Stimulated activated CD8-positive, alpha-beta memory T cell treated with anti-CD3 and anti-CD28 coated beads, Interleukin-7, amount 100 ng/mL, for 24 hours (primary cell): ENCODE results near the gene JUNB.

Source experiments
- DNase-seq: peaks from one replicate; pipeline ENCODE4 v3.0.0-alpha.2; 2020; ENCODE audit warnings: low read depth

The JUNB gene

DNA sequence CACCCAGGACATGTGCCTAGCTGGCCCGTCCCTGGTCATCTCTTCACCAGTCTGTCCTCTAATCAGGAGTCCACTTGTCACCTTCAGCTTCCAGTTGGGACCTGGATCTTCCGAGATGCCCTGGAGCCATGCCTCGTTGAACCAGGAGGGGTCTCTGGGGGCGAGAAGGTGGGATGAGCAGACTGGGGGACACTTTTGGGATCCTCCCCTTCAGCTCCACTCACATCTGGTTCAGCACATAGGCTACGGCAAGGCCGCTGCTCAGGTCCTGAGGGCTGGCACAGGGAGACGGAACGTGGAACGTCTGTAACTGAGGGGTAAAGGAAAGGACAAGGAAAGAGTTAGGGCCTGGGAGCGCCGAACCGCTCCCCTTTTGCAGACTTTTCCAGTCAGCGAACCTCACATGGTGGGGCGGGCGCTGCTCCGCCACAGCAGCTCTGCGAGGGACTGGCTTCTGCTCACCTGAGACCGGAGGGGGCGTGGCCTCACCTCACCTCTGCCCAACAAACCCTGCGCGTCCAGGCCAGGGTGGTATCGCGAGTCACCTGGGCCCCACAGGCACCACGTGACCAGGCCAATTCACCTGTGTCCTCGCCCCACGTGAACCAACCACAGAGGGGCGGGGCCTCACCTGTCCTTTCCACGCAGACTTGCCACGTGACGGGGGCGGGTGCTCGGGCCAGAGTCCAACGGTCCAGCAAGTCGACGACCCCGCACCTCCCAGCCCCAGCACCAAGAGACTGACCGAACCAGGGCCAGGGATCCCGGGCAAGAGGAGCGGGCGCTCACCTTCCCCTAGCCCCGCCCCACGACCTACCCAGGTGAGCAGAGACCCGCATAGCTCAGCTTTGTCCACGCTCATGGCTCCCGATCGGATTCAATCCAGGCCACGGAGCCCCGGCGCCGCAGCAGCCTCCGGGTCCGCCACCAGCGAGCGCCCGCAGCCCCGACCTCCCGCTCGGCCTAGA, 16.4 kb upstream of the JUNB start, which contains the start of gene HOOK2:
Gene HOOK2 (minus strand): TSS at position 965 of the 968 bp plus-strand sequence. CDS start 103 bp downstream, at position 862.
- DNase-seq: no peak

DNA sequence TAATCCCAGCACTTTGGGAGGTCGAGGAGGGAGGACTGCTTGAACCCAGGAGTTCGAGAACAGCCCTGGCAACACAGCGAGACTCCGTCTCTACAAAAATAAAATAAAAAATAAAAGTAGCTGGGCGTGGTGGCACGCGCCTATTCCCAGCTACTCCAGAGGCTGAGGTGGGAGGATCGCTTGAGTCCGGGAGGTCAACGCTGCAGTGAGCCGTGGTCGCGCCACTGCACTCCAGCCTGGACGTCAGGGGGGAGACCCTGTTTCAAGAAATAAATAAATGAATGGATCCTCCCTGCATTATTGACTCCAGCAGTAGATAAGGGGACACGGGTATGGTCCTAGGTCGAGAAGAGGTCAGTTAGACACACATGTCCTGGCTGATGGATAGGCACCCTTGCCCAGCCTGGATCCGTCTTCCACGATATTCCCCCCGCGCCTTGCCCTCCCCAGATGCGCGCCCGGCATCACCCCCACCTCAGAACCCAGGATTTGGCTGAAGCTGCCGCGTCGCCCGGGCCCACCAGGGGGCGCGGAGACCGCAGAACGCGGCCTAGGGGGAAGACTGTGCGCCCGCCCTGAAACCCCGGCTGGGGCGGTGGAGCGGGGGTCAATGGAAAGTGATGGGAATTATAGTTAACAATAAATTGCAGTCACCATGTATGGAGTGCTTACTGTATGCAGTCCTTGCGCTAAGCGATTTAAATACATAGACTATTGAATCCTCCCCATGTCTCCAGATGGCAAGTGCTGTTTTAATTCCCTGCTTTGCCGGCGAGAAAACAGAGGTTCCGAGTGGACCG, 13.9 kb upstream of the JUNB start:
- DNase-seq: peak; percentile 69

GRCh38 chr19:12778017-12778904, 13.0 kb upstream of the JUNB start:
- DNase-seq: no peak

DNA sequence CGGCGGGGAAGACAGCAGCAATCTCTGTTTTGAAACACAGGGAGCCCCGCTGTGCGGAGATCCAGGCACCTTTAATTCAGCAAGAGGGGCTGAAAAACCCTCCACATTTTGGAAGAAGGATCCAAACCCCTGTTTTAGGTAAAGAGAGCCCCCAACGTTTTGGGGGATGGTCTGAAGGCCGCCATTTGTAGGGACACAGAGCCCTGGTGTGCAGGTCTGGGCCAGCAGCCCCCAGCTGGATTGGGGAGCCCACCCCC, 12.5 kb upstream of the JUNB start:
- no peak for DNase-seq

DNA sequence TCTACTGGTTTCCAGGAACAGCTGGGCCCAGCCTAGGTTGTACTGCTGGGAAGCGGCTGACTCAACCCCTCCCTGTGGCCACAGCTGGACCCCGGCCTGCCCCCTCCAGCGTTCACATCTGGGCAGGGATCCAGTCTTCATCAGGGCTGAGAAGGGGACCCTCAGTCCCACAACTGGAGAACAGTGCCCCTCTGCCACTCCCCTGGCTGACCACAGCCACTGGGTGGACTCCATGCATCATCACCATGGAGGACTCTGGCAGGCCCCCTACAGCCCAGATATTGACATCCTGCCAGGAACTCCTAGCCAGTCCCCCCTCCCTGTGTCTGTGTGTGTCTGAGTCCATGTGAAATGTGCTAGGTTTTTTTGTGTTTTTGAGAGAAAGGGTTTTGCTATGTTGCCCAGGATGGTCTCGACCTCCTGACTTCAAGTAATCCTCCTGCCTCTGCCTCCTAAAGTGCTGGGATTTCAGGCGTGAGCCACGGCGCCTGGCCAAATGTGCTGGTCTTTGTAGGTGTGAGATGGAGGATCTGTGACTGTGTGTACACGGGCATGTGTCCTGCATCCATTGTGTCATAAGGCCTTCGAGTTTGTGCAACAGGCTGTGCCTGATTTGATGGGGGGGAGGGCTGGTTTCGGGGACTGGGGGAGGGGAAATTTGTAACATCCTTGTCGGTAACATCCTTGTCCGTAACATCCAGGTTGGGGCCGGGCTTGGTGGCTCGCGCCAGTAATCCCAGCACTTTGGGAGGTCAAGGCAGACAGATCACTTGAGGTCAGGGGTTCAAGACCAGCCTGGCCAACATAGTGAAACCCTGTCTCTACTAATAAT, 11.9 kb upstream of the JUNB start:
- no peak for DNase-seq

- DNase-seq: no peak
These were observed 9.2 kb upstream of the JUNB start for GRCh38 chr19:12782174-12782423.

- peak; percentile 80 for DNase-seq
These were observed 8.6 kb upstream of the JUNB start for GRCh38 chr19:12782424-12783290.

GRCh38 chr19:12783291-12783848, 7.9 kb upstream of the JUNB start:
- DNase-seq: no peak

- no peak for DNase-seq
These were observed 7.4 kb upstream of the JUNB start for GRCh38 chr19:12783849-12784393.

DNA sequence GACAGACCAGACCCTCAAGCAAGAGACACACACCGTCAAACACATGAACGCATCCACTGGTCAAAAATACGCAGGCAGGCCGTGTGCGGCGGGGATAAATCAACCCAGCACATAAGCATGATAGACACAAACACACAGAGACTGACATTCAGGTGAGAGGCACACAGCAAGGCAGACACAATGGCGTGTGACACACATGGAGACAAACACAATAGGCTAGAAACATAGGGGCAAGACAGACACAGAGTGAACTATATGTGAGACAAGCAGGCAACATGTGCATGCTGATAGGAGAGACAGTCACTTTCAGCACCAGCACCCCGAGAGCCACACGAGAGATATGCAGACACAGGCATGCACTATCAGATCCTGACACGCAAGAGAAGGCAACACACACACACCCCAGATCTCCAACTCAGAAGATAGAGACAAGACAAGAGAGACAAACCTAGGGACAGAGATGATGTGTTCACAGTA, 6.9 kb upstream of the JUNB start:
- no peak for DNase-seq

DNA sequence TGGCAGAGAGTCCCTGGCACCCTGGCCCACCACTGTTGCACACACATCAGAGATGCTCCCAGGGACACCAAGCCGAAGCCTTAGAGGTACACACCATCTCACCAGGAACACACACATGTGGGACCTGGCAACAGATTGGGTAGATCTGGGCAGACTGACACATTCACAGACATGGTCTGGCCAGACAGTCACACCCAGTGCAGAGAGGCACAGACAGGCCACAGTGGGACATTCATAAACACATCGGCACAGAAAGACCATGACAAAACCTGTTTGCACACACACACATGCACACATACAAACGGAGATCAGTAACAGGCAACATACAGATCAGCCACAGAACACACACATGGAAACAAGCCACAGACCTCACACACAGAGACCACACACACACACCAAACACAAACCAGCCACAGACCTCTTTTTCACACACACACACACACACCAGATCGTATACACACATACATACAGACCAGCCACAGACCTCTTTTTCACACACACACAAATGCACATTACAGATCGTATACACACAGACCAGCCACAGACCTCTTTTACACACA, 6.3 kb upstream of the JUNB start:
- no peak for DNase-seq

DNA sequence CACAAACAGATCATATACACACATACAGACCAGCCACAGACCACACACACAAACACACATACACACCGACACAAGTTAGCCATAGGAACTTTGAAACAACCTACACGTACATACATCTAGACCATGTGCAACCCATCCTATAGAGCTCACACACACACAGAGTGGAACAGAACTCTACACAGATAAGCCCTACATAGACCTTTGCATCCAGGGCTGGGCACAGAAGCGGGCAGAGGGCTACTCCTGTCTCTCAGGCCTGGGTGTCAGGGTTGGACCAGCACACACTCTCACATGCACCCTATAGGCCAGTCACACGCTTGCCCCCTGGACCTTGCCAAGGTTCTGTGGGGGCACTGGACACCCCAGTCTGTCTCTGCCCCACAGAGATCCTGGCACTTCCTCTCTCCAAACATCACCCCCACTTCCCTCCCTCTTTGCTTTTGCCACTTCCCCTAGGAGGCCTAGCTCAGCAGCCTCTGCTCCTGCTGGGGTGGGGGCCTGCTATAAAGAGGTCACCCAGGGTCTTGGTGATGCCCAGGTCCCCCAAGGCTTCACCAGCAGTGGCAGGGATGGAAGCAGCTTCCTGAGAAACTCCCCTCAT, 5.8 kb upstream of the JUNB start:
- DNase-seq: no peak

DNA sequence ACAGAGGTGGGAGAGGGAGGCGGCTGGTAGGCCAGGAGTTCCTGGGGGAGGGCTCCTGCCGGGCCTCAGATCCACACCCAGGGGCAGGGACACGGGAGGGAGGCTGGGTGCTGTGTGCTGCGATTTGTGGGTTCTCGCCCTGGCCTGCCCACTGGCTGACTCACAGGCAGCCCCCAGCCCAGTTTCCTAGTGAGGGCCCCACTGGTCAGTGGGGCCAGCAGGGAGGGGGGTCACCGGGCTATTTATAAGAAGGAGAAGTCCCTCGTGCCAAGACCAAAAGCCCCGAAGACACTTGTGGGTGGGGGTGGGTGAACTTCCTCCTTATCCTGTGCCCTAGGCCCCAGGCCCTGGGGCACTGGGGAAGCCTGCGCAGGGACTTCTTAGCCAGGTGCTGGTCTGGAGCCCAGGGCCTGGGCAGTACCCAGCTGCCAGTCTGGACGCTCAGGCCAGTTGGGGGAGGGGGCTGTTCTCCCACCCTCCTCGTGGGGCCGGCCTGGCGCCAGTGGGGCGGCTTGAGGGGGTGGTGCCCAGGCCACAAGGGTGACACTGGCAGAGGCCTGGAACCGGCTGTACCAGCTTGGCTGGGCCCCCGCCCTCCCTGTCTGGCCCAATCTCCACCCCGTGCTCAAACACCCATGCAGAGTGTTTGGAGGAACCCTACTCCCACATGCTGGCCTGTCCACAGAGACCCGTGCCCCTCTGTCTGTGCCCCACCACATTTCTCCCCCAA, 5.0 kb upstream of the JUNB start:
- no peak for DNase-seq

DNA sequence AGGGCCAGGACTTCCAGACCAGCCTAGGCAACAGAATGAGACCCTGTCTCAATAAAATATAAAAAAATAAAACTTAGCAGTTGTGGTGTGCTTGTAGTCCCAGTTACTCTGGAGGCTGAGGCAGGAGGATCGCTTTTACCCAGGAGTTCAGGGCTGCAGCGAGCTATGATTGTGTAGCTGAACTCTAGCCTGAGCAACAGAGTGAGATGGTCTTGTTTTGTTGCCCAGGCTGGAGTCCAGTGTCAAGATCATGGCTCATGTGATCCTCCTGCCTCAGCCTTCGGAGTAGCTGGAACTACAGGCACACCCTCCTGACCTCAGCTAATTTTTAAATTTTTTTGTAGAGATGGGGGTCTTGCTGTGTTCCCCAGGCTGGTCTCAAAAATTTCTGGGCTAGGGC, 4.3 kb upstream of the JUNB start:
- no peak for DNase-seq

DNA sequence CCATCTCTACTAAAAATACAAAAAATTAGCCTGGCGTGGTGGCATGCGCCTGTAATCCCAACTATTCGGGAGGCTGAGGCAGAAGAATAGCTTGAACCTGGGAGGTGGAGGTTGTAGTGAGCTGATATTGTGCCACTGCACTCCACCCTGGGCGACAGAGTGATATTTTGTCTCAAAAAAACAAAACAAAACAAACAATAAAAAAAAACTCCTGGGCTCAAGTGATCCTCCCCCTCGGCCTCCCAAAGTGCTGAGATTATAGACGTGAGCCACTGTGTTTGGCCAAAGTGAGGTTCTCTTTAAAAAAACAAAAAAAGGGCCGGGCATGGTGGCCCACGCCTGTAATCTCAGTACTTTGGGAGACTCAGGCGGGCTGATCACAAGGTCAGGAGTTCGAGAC, 3.8 kb upstream of the JUNB start:
- no peak for DNase-seq

DNA sequence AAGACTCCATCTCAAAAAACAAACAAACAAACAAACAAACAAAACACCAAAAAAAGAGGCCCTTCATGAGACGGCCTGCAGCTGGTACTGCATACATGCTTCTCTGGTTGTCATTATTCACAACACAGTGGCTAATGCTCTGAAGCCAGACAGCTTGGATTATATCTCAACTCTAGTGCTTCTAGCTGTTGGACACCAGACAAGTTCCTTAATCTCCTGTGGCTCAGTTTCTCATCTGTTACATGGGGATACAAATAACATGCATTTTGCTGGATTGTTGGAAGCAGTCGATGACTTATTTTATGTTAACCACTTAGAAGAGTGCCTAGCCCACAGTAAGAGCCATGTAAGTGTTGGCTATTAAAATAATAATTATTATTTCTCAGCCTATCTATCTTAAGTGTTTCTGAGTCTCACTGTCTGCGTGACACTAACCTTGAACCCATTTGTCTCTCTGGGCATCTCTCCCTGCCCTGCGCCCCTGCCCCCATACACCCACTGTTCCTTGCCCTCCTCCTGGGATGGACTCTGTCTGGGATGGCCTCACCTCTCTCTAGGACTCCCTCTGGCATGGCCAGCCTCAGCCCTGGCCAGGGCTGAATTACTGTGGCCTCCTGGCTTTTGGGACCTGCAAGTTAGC, 3.1 kb upstream of the JUNB start:
- no peak for DNase-seq

DNA sequence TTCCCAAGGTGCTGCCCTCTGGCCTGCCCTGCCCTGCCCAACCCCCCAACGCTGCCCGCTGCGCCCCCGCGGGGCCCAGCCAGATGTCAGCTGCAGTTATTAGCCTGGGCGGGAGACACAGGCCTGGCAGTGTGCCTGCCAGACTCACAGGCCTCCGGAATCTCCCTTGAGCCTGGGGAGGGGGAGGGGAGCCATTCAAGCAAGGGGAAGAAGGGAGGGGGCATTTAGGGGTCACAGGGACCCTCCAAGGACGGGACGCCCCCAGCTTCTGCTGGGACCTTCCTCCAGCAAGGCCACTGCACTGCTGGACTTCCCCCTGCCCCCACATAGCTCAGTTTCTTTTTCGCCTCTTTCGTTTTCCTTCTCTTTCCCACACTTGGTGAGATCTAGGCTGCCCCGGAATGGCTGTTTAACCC, 2.6 kb upstream of the JUNB start:
- no peak for DNase-seq
